Measurements from ENCODE around the gene MEF2B.

Gene MEF2B

DNA sequence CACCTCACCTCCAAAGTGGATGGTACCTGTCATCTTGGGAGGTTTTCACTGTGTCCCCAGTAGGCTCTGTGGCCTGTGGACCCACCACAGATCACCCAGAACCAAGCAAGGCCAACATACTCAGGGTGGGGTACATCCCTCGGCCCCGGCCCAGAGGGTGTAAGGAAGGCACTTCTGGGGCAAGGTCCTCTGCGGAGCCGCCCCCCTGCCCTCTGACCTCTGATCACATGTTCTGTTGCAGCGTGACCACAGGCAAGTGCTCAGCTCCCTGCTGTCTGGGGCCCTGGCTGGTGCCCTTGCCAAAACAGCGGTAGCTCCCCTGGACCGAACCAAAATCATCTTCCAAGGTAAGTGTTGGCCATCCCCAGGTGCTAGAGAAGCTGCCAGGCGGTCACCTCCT is 68.5 kb downstream of the MEF2B start:
- Histone ChIP-seq H3K36me3 (replicated peaks; ENCODE audit: insufficient read depth, low read length) (no peaks in the 10 kb centered on the region), H3K4me3 (ENCODE audit: low read length) (no peak overlapping the region), H3K4me2 (ENCODE audit: low read depth, low read length) (no peak overlapping the region), H3F3A (ENCODE audit: insufficient read depth, low read length) (no peaks in the 10 kb centered on the region), H3K4me1 (ENCODE audit: low read length) (no peaks in the 10 kb centered on the region), H4K20me1 (ENCODE audit: insufficient read depth, low read length) (no peaks in the 10 kb centered on the region), H3K9me3 (replicated peaks; ENCODE audit: insufficient read depth, low read length) (no peaks in the 10 kb centered on the region), H2AFZ (ENCODE audit: low read length) (no peak overlapping the region), H3K9me2 (replicated peaks; ENCODE audit: insufficient read depth, low read length) (no peaks in the 10 kb centered on the region), H3K27me3 (replicated peaks; ENCODE audit: insufficient read depth, low read length) (no peaks in the 10 kb centered on the region), H3K79me2 (ENCODE audit: low read length) (no peaks in the 10 kb centered on the region), H3K27ac (ENCODE audit: low read length) (no peak overlapping the region), H3K9ac (ENCODE audit: low read length) (no peak overlapping the region)
- DNase-seq, result no peak
- no peak for TF ChIP-seq EZH2phosphoT487 (IDR thresholded peaks at IDR 0.05; ENCODE audit: low read length)
- TF ChIP-seq, protein P1, sequence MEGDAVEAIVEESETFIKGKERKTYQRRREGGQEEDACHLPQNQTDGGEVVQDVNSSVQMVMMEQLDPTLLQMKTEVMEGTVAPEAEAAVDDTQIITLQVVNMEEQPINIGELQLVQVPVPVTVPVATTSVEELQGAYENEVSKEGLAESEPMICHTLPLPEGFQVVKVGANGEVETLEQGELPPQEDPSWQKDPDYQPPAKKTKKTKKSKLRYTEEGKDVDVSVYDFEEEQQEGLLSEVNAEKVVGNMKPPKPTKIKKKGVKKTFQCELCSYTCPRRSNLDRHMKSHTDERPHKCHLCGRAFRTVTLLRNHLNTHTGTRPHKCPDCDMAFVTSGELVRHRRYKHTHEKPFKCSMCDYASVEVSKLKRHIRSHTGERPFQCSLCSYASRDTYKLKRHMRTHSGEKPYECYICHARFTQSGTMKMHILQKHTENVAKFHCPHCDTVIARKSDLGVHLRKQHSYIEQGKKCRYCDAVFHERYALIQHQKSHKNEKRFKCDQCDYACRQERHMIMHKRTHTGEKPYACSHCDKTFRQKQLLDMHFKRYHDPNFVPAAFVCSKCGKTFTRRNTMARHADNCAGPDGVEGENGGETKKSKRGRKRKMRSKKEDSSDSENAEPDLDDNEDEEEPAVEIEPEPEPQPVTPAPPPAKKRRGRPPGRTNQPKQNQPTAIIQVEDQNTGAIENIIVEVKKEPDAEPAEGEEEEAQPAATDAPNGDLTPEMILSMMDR (IDR thresholded peaks at IDR 0.05; ENCODE audit: low read length), result no peak
- TF ChIP-seq EZH2 (optimal IDR thresholded peaks at IDR 0.05; ENCODE audit: low read depth, low read length), result no peak

GRCh38 chr19:19098703-19099632 is 71.1 kb downstream of the MEF2B start:
- Histone ChIP-seq H3K9ac (ENCODE audit: low read length) (no peak overlapping the region), H3K4me2 (ENCODE audit: low read depth, low read length) (no peak overlapping the region), H3K27ac (ENCODE audit: low read length) (no peak overlapping the region), H3K9me3 (replicated peaks; ENCODE audit: insufficient read depth, low read length) (no peaks in the 10 kb centered on the region), H3K79me2 (ENCODE audit: low read length) (no peaks in the 10 kb centered on the region), H3K36me3 (replicated peaks; ENCODE audit: insufficient read depth, low read length) (no peaks in the 10 kb centered on the region), H3F3A (ENCODE audit: insufficient read depth, low read length) (no peaks in the 10 kb centered on the region), H3K9me2 (replicated peaks; ENCODE audit: insufficient read depth, low read length) (no peaks in the 10 kb centered on the region), H4K20me1 (ENCODE audit: insufficient read depth, low read length) (no peaks in the 10 kb centered on the region), H2AFZ (ENCODE audit: low read length) (no peak overlapping the region), H3K4me1 (ENCODE audit: low read length) (no peaks in the 10 kb centered on the region), H3K4me3 (ENCODE audit: low read length) (no peak overlapping the region), H3K27me3 (replicated peaks; ENCODE audit: insufficient read depth, low read length) (no peaks in the 10 kb centered on the region)
- TF ChIP-seq EZH2 (optimal IDR thresholded peaks at IDR 0.05; ENCODE audit: low read depth, low read length) (no peak), EZH2phosphoT487 (IDR thresholded peaks at IDR 0.05; ENCODE audit: low read length) (no peak)
- TF ChIP-seq, protein P1 (IDR thresholded peaks at IDR 0.05; ENCODE audit: low read length), result no peak
- no peak for DNase-seq

- no peaks in the 10 kb centered on the region for H3K36me3 ChIP-seq (replicated peaks; ENCODE audit: insufficient read depth, low read length)
- TF ChIP-seq EZH2 (optimal IDR thresholded peaks at IDR 0.05; ENCODE audit: low read depth, low read length), result no peak
- no peak overlapping the region for H2AFZ ChIP-seq (ENCODE audit: low read length)
- H3K27ac ChIP-seq (ENCODE audit: low read length), result no peak overlapping the region
- no peaks in the 10 kb centered on the region for H3K27me3 ChIP-seq (replicated peaks; ENCODE audit: insufficient read depth, low read length)
- no peaks in the 10 kb centered on the region for H3K9me2 ChIP-seq (replicated peaks; ENCODE audit: insufficient read depth, low read length)
- H3K4me1 ChIP-seq (ENCODE audit: low read length), result no peaks in the 10 kb centered on the region
- no peaks in the 10 kb centered on the region for H3K9me3 ChIP-seq (replicated peaks; ENCODE audit: insufficient read depth, low read length)
- no peaks in the 10 kb centered on the region for H3F3A ChIP-seq (ENCODE audit: insufficient read depth, low read length)
- H3K79me2 ChIP-seq (ENCODE audit: low read length), result no peaks in the 10 kb centered on the region
- H4K20me1 ChIP-seq (ENCODE audit: insufficient read depth, low read length), result no peaks in the 10 kb centered on the region
- H3K4me2 ChIP-seq (ENCODE audit: low read depth, low read length), result no peak overlapping the region
- no peak overlapping the region for H3K9ac ChIP-seq (ENCODE audit: low read length)
- H3K4me3 ChIP-seq (ENCODE audit: low read length), result no peak overlapping the region
- DNase-seq, result no peak
Measured at GRCh38 chr19:19098084-19098702, 71.9 kb downstream of the MEF2B start.

Data from MM.1S (cell line).